DMS 273 treated with DMSO at 0.1 percent for 48 hours (cell line): Measurements from ENCODE around the gene MIOX.

Experiments used
- DNase-seq: peaks from one replicate; lab custom pipeline; 2025; lab: John Stamatoyannopoulos, UW

MIOX gene

DNA sequence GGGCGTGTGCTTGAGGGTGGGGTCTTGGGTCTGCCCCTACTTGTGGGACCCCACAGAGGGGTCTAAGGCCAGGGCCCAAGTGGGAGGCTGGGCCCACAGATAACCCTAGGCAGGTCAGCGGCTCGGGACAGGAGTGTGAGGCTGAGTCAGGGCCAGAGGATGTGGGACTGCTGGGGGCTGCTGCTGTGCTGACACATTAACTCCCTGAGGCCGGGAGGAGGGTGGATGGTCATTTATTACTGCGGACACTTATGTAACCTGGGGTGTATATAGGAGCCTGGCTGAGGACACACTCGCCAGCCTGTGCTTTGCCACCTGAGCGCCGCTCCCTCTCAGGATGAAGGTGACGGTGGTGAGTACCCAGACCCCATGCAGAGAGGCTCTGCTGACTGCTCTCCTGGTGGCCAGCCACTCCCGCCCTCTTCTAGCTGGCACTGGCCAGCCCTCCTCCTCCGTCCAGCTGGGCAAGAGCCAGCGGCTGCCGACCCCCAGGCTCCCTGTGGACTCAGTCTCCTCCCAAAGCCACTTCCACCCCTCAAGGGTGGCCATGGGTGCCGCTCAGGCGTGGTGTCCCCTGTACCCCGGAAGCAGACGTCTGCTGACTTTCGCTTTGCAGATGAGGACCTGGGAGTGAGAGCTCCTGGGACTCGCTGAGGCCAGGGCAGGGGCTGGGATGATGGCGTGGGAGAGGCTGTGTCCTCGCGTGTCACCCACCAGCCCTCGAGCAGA, at the start of gene MIOX:
Gene MIOX (plus strand): TSS at position 299 of the 729 bp plus-strand sequence. CDS start 39 bp downstream, at position 338.
- DNase-seq = no peak

DNA sequence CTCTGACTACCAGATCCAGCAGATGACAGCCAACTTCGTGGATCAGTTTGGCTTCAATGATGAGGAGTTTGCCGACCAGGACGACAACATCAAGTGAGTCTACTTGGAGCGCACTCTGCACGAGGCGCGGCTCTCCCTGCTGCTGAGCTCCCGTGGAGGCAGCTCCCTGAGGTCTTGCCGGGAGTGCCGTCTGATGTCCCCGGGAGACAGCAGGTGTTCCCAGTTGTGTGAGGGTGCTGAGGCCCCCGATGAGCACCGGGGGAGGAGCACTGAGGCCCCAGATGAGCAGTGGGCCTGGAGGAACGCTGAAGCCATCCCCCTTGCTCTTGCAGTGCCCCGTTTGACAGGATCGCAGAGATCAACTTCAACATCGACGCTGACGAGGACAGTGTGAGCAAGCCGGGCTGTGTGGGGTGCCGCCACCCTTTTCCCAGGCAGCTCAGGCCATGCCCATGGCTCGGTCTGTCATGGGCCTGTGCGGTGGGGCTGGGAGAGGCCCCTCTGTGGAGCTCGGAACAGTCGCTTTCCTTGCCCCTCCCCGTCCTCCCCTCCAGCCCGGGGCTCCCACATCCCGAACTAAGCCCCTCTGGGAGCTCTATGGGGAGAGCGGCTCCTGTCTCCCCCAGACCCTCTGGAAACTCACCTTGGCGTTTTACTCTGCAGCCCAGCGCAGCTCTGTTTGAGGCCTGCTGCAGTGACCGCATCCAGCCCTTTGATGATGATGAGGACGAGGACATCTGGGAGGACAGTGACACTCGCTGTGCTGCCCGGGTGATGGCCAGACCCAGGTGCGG, 49.0 kb upstream of the MIOX start:
- DNase-seq = no peak

DNA sequence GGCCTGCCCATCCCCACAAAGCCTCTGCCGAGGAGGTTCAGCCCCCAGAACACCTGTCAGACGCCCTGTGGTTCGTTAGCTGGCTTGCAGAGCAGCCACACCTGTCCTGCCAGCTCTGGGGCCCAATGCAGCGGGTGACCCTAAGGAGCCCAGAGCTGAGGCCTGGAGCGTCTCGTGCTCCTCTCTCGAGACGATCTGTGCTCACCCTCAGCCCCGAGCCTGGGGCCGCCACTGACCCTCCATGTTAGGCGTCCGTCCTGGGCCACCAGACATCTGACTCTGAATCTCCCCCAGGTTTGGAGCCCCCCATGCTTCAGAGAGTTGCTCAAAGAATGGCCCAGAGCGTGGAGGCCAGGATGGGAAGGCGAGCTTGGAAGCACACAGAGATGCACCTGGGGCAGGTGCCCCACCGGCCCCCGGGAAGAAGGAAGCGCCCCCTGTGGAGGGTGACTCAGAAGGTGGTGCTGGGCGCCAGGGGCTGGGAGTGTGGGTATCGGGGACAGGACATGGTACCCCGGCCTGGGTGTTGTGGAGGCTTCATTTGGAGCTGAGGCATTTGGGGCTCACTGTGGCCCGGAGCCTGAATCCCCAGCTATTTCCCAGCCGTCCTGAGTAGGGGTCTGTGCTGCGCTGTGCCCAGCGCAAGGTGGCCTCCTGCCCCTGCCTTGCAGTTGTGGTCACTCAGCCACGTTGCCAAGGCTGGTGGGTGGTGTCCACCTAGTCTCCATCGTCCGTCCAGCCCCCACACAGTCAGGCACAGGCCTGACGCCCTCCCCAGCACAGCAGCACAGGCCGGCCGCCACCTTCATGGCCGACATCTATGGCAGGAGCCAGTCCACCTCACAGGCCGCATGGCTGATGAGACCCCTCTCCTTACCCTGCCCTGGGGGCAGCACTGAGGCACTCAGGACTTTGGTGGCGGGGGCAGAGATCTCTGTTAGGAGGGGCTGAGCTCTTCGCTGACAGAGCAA, 48.1 kb upstream of the MIOX start:
- no peak for DNase-seq

DNA sequence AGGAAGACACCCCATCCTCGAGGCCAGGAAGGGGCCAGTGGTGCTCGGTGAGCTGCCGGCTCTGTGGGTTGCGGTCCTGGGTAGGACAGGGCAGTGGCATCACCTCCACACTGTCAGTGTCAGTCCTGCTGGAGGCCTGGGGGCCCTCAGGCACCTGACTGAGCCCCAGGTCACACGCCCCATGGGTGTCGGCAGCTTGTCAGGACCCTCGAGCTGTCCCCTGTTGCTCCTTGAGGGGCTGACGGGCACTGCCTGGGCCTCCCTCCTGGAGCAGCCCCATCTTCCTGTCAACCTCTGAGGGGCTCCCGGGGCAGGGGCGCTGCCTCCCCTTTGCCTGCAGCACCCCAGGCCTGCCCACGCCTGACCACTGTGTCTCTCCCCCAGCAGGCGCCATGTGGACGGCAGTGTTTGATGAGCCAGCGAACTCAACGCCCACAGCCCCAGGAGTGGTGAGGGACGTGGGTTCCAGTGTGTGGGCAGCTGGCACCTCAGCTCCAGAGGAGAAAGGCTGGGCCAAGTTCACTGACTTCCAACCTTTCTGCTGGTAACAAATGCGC, 47.3 kb upstream of the MIOX start:
- no peak for DNase-seq

DNA sequence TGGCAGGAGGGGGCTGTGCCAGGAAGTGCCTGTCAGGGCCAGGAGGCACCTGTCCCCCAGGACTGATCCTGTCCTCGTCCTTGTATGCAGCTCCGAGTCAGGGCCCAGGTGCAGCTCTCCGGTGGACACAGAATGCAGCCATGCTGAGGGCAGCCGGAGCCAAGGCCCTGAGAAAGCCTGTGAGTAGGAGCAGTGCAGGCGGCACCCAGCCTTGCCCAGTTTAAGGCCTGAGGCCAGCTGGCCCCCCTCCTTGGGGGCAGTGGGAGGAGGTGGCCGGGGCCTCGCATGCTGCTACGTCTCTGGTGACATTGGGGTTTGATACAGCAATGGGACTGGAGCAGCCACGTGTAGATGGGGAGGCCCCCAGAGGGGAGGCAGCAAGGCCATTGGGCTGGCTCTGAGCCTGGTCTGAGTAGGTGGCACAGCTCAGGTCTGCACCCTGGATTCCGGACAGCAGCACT, 46.8 kb upstream of the MIOX start:
- no peak for DNase-seq

DNA sequence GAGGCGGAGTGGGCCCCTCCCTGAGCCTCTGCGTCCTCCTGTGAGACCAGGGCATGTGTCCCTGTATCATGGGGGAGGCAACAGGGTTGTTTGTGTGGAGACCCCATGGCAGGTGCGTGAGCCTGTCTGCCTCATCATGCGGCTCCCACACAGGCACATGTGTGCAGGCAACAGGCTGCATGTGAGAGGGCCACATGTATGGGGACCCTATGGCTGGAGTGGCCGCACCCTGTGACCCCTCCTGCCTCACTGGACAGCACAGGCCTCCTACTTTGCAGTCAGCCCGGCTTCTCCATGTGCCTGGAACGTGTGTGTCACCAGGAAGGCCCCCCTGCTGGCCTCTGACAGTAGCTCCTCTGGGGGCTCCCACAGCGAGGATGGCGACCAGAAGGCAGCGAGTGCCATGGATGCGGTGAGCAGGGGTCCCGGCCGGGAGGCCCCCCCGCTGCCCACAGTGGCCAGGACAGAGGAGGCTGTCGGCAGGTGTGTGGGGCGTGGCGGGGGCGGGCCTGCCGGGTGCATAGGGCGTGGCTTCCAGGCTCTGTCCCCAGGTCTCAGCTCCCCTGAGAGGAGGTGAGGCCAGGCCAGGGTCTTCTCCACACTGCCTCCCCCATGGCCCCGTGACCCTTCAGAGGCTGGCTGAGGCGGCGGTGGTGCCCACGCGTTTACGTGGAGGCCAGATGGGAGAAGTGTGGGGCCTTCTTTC, 46.0 kb upstream of the MIOX start:
- DNase-seq = no peak

DNA sequence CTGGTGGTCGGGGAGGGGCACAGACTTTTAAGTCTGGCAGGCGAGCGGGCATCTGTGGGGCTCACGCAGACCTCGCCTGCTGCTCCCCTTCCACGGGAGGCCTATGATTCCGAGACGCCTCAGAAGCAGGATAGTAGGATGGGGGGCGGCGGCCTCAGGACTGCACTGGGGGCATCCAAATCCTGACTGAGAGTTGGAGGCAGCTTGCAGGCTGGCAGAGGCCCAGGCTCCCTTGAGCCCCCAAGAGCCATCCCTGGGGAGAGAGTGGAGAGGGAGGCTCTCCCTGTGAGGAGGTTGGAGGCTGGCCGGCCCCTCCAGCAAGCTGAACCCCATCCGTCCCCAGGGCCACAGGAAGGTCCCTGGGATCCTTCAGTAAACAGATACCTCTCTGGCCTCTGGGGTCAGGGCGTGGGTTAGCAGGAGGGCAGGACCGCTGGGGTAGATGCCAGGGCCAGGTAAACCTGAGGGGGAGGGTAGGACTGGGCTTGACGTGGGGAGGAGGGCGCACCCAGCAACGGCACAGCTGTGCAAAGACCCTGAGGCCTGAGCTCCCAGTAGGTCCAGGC, 45.1 kb upstream of the MIOX start:
- no peak for DNase-seq

DNA sequence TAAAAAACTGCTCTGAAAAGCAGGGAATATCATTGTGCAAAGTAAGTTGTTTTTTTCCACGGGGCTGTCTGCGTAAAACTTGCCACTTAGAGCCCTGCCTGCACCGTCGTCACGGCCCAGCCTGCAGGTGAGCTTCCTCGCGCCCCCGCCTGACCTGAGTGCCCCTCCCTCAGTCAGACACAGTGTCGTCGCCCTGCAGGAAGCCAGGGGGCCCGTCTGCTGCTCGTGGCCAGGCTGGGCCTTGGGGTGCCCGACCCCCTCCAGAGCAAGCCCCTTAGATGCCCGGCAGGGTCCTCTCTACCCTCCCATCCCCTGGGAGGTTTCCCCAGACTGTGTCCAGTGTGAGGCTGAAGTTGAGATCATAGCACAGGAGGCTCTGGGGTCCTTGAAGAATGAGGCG, 43.5 kb upstream of the MIOX start:
- DNase-seq = no peak

DNA sequence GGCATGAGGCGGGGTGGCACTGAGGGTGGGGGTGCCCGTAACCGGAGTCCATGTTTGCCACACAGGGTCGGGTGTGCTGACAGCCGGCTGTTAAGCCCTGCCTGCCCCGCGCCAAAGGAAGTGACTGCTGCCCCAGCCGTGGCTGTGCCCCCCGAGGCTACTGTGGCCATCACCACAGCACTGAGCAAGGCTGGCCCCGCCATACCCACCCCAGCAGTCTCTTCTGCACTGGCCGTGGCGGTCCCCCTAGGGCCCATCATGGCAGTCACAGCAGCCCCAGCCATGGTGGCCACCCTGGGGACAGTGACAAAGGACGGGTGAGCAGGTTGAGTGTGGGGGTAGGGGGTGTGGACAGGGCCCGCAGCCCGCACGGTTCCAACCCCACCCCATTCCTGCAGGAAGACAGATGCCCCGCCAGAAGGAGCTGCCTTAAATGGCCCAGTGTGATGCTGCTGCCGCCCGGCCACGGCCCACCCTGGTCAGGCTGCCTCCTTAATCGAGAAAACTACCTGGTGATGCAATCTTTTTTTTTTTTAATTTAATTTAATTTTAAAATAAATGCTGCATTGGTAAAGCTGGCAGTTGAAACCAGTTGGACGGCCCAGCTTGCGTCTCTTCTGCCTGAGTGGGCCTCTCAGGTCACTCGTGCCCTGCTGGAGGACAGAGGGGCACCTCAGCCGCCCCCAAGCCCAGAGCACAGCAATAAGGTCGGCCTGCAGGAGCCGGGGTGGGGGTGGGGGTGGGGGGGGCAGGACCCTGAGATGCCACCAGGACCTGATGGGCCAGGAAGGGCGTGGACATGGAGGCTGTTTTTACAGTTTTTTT, 42.6 kb upstream of the MIOX start:
- DNase-seq = no peak

DNA sequence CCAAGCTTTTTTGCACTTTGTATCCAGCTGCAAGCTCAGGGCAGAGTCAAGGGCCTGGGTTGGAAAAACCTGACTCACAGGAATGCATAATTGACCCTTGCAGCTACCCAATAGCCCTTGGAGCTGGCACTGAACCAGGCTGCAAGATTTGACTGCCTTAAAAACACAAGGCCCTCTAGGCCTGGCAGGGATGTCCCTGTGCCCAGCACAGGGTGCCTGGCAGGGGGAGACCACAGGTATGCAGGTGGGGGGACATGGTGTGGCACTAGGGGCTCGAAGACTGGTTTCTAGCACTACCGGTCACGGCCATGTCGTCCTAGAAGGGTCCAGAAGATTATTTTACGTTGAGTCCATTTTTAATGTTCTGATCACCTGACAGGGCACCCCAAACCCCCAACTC, 42.0 kb upstream of the MIOX start:
- no peak for DNase-seq

DNA sequence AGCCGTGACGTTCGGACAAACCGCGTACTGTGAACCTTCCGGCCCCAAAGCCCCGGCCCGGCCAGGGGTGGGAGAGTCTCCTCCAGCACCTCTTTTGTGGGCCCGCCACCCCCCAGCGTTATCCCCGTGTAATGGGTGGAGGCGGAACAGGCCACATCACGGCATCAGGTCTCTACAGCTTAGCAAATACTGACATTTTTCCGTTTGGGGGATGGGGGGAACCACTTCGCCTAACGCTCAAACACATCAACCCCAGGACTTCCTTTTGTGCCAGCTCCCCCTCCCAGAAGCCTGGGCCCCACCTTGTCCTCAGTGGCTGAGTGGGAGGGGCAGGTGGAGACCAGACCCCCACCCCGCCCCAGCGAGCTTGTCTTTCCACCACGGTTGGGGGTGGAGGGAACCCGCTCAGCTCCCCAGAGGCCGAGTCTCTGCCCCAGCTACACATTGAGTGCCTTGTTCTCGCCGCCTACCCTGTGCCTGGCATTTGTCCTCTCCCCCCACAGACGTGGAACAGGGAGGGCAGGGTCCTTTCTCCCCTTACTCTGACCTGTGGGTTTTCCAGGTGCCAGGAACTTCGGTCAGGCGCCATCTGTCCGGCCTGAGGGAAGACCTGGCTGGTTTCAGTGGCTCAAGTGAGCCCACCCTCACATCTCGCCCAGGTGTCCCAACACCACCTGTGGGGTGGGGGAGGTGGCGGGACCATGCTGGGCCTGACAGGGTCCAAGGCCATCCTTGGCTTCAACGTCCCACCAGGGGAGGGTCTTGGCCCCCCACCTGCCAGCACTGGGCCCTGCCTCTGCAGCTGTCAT, 41.4 kb upstream of the MIOX start:
- DNase-seq = no peak

DNA sequence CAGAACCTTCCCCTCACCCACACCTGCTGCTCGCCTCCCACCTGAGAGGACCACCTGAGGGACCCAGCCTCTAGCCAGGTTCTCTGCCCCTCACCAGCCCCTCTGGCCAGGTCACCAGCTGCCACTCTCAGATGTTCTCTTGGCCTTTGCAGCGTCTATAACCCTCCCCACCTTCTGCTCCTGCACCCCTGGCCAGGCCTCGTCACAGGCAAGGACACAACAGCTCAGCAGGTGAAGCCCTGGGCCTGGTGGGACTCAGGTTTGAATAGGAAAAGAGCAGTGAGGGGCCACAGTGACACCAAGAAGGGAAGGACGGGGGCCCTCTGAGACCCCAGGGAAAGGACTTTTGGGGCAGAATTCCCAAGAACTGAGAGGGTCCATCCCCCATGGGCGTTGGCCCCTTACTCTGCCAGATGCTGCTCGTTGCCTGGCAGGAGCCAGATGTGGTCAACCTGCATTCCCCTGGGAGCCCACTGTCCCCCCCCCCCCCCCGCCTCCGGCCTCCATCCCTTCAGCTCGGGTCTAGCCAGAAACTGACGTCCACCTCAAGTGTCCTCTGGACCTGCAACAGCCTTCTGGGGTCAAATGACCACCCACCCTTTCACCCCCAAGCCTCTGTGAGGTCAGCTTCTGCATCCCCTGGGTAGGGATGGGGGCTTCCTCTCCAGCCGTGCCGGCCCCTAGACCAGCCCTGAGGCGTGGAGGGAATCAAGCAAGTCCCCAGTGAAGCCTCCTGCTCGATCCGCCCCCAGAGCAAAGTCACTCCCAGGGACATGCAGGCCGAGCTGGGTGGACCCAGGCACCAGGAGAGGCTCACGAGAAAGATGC, 40.6 kb upstream of the MIOX start:
- no peak for DNase-seq

DNA sequence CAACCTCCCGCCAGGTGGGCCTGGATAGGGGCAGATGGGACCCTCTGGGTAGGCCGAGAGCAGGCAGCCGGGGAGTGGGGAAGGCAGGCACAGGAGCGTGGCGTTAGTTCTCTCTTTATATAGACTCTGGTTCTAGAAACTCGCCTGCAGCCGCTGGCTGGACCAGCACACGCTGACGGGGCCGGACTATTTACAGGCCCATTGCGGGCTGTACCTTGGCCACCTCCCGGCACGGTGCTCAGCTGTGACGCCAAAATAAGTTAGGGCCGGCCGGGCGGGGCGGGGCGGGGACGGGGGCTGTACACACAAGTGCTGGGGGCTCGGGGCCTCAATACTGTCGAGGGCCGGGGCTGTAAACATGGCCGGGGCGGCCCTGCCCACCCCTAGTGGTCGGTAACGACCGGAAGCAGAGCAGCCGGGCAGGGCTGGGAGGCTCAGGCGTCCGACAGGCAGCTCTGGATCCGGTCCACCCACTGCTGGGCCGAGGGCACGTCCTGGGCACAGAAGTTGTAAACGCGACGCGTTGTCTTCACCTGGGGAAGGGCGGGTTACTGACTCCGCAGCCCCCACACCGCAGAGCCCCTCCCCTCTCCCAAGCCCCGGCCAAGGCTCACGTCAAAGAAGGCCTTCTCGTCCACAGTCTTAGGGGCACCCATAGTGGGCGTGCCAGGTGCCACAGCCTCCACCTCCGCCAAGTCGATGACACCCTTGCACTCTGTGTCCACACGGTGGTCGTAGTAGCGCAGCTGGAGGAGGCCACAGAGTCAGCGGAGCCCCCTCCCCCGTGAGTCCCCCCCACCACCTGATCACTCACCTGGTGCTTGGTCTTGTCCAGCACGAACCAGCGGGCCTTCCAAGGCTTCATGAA, 39.7 kb upstream of the MIOX start:
- DNase-seq = no peak

DNA sequence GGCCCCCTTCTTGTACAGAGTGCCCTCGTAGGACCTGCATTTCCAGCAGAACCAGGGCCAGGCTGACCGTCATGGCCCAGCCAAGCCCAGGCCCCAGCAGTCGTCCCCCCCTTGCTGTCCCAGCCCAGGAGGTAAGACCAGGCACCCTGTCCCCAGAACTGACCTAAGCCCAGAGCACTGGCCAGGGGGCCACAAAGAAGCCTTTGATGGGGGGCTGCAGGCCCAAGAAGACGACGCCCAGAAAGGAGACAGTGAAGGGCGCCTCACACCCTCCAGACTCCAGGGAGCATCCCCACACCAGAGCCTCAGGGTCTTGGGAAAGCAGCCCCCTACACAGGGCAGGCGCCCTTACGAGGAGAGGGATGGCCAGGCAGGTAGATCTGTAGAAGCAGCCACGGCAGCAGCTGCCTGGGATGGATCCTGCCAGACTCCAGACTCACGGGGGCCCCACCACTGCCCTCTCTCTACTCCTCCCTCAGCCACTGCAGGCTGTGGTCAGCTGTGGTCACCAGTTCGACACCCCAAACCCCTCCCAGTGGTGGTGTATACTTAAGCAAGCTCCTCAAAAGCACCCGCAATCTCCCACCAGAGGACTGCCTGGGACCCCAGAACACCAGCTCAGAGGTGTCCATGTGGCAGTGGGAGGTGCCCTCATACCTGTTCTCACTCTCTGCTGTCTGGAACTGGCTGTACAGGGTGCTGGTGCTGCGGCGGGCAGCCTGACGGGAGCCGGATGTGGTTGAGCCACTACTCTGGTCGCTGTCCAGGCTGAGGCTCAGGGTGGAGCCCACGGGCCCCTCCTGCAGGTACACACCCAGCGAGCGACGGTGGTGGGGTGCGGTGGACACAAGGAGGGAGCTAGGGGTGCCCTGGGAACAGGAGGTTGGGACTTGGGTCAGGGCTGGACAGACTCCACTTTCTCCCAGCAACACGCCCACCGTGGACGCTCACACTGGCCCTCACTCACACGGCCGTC, 38.8 kb upstream of the MIOX start:
- no peak for DNase-seq

DNA sequence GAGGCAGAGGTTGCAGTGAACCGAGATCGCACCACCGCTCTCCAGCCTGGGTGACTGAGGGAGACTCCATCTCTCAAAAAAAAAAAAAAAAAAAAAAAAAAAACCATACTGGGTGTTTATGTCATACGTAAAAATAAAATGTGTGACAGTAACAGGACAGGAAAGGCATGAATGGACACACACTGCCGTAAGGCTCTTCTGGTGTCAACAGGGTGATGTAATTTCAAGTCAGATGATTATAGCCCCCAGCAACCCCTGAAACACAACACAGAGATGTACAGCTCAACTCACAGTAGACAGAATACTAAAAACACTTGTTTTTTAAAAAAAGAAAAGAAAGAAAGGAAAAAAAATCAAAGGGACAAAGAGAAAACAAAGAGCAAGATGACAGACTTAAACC, 34.0 kb upstream of the MIOX start:
- DNase-seq = no peak

DNA sequence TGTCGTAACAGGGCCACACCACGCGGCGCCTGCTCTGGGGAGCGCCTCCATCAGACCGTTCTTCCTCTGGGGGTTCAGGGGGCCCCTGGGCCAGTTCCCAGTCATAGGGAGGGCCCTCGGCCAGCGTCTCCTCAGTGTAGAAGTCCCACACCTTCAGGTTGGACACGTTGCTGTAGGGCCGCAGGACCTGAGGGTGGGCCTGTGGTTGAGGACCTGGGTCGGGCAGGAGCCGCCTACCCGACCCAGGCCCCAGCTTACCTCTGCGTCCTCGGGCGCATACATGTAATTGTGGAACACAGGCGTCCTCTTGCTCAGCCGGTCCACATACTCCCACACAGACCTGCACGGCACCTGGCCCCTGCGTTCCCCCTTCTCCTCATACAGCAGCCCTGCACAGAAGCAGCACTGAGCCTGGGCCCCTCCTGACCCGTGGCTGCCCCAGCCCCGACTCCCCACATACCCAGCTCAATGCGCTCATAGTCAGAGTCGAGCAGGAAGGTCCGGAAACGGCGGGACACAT, 32.0 kb upstream of the MIOX start:
- DNase-seq = no peak
